Hematopoietic multipotent progenitor cell treated with erythropoietin and hydrocortisone succinate and interleukin-3 and kit ligand, for 17 days (in vitro differentiated cells): ENCODE measurements around the gene ZNF277.
"Not testable (repeated sequence)": the region's sequence is repeated elsewhere in the genome, so short reads cannot be mapped to it uniquely, and the experiment has no call there.

ENCODE experiments used
- DNase-seq: peaks from one replicate; pipeline ENCODE4 v3.0.0-alpha.2; 2015; ENCODE audit warnings: low spot score

ZNF277 gene

GRCh38 chr7:112357136-112357535 lies 150.6 kb downstream of the ZNF277 start:
- no peak for DNase-seq

DNA sequence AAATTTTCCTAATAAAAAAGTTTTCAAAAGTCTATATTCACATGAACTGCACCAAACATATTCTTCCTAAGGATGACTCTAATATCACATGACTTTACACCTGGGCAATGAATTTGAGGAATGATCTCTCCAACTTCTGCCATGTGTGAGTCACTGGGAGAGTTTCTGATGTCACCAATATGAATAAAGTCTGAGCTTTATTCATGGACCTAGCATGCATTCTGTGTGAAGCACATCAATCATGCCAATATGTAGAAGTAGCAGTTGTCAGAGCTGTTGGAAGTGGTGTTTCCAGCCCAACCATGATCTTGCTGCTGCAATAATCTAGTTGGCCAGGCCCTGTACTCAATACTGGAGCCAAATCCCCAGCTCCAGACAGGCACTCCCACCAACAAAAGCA lies 152.0 kb downstream of the ZNF277 start:
- no peak for DNase-seq

DNA sequence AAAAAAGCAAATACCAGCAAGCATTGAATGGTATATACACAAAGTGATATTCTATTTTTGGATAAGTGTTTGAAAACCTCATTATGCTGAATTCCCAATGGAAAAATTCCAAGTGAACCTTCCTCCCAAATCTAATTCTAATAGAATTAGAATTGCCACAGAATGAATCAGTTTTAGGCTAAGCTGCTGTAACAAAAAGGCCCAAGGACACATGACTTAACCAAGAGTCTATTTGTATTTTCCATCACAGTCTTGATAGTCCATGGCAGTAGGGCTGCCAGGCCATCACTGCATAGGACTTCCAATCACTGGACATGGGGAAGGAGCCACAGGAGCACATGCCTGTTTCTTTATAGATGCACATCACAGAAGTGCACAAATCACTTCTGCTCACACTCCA lies 152.6 kb downstream of the ZNF277 start:
- no peak for DNase-seq

GRCh38 chr7:112360681-112361080 lies 154.2 kb downstream of the ZNF277 start:
- no peak for DNase-seq

DNA sequence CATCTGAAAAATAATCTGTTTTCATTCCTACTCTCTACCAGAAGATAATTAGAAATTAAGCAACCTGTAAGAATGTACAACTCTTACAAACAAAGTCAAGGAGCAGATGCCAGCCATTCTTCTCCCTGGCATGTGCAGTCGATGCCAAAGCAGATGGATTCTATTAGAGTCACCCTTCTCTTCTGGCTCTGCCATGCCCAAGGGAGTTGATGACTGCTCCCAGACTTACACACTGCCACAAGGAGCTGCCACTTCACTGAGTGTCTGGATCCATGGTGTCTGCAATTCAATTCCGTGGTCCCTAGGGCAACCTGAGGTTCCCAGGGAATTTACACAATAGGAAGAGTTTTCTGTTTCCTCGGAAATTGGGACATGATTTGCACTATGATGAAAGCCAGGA lies 154.7 kb downstream of the ZNF277 start:
- no peak for DNase-seq

DNA sequence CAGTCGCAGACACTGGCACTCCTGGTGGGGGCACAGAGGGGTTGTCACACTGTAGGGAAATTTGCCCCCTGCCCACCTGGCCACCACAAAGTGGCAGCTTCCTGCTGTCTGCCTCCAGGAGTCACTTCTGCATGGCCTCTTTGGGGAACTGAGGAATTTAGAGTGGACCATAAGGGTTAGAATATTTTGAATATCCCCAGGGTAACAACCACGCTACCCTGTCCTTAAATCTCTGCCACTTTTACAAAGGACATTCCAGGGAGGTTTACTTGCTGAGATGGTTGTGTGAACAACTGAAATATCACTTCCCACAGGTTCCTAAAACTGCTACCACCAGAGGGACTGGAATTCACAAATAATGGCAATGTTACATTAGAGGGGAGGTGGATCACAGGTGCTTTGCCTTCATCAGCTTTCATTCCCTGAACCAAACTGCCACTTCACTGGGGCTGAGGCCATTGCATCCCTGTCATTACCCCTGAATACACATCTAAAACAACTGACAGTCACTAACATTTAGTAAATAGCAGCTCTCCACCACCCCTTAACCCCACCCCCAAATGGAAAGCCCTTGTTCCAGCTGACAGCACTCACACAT lies 155.7 kb downstream of the ZNF277 start:
- DNase-seq = no peak

DNA sequence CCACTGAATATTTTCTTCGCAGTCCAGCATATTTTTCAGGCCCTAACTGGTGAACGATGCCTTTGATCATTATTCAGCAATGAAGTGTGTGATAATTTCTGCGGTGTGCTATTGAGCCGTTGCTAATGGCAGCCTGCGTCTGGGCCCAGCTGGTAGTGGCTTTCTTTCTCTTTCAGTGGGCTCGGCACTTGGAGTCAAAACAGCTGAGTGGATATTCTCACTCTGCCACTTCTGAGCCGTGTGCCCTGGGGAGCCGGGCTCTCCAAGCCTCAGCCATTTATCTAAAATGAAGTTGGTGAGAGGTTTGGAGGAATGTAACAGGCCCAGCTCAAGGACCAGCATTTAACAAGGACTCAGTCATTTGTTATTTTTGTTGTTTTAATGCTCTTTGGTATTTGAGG lies 156.2 kb downstream of the ZNF277 start:
- no peak for DNase-seq

DNA sequence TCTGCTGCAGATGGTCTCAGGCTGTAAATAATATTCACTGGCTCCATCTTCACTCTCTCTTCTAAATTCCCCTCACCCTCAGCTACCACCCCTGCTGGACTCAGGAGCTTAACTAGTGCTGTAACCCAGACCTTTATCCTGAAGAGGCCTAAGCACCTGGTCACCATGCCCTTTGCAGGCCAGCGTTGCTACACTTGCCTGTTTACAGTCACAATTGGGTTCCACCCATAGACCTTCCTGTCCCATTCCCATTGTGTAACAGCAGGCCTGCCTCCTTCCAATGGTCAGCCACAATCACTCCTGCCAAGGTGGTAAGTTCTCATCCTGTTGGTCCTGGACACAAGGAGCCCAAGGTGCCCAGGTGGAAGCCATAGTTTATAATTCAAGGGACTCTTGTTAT lies 157.9 kb downstream of the ZNF277 start:
- no peak for DNase-seq

GRCh38 chr7:112365551-112365950 lies 159.1 kb downstream of the ZNF277 start:
- DNase-seq = no peak

- DNase-seq = no peak
These were observed 160.4 kb downstream of the ZNF277 start for GRCh38 chr7:112366886-112367285.

GRCh38 chr7:112370436-112370835 lies 163.9 kb downstream of the ZNF277 start:
- DNase-seq = no peak

- DNase-seq = no peak
These were observed 165.2 kb downstream of the ZNF277 start for GRCh38 chr7:112371701-112372100.

- no peak for DNase-seq
These were observed 165.6 kb downstream of the ZNF277 start for GRCh38 chr7:112372101-112372500.

DNA sequence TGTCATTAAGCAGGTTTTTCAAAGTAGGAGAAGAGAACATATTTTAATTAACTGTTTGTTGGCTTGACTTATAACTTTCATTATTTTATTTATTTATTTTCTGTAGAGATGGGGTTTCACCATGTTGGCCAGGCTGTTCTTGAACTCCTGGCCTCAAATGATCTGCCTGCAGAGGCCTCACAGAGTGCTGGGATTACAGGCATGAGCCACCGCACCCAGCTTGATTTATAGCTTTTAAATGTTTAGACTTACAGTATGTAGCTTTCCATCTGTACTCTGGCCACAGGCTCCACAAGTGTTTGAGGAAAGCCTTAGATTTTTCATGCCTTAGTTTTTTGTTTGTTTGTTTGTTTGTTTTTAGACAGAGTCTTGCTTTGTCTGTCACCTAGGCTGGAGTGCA lies 171.1 kb downstream of the ZNF277 start:
- DNase-seq = no peak

GRCh38 chr7:112381311-112382091 lies 175.0 kb downstream of the ZNF277 start:
- DNase-seq = no peak

GRCh38 chr7:112383671-112384417 lies 177.3 kb downstream of the ZNF277 start:
- DNase-seq = no peak

DNA sequence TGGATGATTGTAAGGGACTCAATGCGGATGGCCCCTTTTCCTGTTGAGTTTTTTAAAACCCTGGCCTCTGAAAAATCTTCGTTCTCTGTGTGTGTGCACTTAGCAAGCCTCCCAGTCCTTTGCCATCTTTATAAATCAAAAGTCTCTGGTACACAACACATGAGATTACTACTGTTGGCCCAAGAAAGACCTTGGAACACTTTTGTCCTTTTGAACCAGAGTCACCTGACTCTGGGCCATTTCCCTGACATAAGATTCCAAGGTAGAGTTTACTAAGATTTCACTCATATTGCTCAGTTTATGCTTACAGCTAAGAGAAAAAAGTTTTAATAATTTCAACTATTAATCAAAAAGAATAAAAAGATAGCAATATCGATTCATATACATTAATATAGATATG lies 179.0 kb downstream of the ZNF277 start:
- DNase-seq = no peak

DNA sequence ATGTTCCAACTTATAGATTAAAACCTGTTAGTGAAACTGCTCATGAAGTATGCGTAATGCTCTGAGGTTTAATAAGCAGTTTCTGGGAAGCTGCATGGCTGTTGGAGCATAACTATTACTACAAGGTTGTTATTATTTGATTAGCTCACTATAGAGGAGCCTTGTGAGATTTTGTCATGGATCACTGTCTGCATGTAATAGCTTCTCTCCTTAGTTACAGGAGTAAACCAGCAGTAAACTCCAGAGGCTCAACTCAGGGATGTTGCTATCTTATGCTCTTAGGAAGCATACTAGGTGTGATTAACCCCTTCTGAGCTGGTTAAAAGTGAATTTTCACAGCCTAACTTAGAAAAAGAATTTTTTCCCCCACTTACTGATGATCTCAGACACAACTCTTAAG lies 180.1 kb downstream of the ZNF277 start:
- no peak for DNase-seq

DNA sequence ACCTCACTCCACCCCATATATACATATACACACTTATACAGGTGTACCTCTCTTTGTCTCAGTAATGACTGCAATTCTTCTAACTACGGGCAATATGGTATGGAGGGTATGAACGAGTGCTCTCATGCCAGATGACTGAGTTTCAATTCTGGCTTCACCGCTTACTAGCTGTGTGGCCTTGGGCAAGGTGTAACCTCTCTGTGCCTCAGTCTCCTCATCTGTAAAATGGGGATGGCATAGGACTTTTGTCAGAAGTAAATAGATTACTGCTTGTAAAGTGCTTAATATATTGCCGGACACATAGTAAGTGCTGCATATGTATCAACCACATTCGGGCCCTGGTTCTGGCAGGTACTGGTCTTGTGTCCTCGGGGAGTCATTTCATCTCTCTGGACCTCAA lies 183.7 kb downstream of the ZNF277 start:
- DNase-seq = no peak

DNA sequence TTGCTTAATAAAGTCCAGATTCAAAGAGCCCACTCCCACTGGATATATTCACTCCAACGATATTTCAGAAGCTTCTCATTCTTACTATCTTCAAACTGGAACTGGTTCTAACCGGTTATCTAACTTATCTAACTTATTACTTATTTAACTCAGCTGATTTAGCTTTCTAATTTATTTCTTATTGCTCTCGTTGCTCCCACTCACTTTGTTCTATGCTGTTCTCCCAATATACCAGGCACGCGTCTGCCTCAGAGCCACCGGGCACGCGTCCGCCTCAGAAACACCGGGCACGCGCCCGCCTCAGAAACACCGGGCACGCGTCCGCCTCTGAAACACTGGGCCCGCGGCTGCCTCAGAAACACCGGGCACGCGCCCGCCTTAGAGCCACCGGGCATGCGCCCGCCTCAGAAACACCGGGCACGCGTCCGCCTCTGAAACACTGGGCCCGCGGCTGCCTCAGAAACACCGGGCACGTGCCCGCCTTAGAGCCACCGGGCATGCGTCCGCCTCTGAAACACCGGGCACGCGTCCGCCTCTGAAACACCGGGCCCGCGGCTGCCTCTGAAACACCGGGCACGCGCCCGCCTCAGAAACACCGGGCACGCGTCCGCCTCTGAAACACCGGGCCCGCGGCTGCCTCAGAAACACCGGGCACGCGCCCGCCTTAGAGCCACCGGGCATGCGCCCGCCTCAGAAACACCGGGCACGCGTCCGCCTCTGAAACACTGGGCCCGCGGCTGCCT lies 184.8 kb downstream of the ZNF277 start:
- DNase-seq = not testable (repeated sequence)

DNA sequence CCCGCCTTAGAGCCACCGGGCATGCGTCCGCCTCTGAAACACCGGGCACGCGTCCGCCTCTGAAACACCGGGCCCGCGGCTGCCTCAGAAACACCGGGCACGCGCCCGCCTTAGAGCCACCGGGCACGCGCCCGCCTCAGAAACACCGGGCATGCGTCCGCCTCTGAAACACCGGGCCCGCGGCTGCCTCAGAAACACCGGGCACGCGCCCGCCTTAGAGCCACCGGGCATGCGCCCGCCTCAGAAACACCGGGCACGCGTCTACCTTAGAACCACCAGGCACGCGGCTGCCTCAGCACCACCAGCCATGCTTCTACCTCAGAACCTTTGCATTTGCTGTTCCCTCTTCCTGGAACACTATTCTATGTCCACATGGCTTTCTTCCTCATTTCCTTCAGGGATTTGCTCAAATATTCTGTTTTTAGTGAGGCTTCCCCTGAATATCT lies 185.4 kb downstream of the ZNF277 start:
- DNase-seq = not testable (repeated sequence)
